Measurements from ENCODE around the gene C3AR1.
"Not testable (repeated sequence)": the region's sequence is repeated elsewhere in the genome, so short reads cannot be mapped to it uniquely, and the experiment has no call there.

C3AR1 gene

DNA sequence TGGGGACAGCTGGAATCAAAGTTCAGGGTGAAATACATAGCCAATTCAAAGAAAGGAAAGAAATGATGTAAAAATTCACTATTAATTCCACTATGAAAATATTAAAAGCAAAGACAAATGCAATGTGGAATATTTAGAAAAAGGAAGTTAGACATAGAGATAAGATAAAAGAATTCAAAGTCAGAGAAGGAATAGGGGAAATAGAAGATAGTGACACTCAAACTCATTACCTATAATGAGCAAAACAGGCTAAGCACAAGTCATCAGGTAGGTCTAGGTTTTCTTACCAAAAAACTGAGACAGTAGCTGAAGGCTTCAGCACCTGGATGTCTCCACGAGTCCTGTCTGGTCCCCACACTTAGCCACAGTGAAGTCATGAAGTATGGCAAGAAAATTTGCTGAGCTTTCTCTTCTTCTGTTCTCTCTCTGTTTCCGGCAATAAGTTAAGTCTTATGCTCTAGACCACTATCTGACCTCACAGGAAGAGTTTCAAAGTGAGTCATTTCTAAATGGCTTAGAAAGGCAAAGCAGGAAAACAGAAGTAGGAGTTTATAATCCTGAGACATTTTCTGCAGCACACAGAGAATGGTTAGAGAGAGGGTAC is at the start of gene C3AR1:
Gene C3AR1 (minus strand): TSS at position 369 of the 604 bp plus-strand sequence. CDS start 6,174 bp downstream, outside the sequence.
- no peak for DNase-seq

DNA sequence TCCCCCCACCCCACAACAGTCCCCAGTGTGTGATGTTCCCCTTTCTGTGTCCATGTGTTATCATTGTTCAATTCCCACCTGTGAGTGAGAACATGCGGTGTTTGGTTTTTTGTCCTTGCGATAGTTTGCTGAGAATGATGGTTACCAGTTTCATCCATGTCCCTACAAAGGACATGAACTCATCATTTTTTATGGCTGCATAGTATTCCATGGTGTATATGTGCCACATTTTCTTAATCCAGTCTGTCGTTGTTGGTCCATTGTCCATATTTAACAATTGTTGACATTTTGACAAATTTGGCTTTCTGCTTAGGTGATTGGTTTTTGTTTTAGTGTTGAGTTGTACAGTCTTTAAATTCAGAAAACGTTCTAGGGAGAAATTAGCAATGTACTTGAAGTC is 47.0 kb upstream of the C3AR1 start:
- not testable (repeated sequence) for DNase-seq

DNA sequence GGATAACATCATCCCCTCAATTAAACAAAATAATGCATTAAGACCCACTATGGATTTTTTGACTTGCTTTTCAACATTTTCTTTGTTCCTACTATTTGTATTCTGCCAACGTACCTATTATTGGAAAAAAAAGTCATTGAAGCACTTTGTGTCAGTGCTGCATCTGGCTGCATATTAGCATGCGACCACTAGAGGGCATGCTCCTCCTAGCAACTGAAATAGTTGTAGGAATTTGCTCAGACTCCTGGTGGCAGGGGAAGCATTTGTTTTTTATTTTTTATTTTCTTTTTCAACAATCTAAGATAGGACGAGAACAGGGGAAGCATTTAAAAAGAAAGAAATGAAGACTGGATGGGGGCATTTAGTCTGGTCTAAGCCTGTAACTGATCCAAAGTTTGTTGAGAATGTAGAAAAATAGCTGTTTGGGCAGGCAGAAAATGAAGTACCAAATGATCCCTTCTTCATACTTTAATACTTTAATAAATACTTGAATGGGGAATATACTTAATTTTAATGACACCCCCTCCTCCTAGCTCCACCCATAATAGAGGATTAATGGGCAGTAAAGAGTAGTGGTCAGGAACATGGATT is 42.7 kb upstream of the C3AR1 start:
- peak; percentile 59 for DNase-seq

DNA sequence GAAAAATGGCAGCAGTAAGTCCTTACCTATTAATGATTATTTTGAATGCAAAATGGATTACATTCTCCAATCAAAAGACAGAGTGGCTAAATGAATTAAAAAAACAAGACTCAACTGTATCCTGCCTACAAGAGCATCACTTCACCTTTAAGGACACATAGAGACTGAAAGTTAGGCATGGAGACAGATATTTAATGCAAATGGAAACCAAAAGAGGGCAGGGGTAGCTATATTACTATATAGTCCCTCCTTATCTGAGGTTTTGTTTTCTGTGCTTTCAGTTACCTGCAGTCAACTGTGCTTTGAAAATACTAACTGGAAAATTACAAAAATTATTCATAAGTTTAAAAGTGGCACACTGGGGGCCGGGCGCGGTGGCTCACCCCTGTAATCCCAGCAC is 33.1 kb upstream of the C3AR1 start:
- DNase-seq = no peak

DNA sequence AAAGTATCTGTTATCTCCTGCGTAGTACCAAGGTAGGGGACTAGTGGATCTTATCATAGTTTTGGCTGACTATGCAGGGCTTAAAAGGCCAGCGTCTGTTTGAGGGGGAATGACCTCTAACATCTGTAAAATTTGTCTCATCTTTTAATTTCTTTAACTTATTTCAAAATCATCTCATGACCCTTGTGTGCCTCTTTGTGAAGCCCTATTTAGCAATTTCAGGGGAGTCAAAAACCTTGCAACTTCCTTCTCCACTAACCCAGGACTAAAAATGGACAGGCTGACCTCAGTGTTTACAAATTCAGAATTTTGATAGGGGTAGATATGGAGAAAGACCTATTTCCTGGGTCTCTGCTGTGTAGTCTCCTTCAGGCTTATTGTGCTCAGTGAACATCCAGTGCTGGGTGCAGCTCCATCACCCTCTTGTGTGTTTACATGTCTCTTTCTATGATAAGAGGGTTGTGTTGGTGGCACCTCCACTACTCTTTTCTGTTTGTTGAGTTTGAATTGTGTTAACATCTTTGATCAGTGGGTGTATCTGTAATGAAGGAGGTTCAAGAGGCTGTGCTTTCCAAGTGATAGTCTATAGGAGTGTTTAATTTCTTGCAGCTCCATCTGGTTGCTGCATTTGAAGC is 30.2 kb upstream of the C3AR1 start:
- DNase-seq = no peak

DNA sequence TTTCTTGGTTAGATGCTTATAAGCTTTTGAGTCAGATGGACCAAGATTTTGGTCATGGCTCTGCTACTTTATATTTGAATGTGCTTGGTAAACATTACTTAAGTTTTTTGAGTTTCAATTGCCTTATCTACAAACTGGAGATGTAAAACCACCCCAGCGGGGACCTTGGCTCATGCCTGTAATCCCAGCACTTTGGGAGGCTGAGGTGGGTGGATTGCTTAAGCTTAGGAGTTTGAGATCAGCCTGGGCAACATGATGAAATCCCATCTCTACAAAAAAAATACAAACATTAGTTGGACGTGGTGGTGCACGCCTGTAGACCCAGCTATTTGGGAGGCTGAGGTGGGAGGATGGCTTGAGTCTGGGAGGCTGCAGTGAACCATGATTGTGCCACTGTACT is 27.1 kb upstream of the C3AR1 start:
- no peak for DNase-seq

DNA sequence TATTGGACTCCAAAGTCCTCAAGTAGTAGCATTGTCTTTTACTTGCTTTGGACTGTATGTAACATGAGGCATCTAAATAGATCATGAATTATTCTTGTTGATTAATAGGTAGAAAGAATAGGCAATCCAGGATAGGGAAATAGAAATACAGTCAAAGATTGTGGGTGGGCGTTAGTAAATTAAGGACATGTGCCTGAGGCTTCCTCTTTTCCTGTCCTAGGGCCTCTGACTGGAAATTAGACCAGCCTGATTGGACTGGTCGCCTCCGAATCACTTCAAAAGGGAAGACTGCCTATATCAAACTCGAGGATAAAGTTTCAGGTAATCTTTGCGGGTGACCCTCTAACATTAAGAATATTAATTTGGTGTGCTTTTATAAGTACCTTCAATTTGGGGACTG is 23.6 kb upstream of the C3AR1 start:
- DNase-seq = no peak

- DNase-seq = not testable (repeated sequence)
Observed at GRCh38 chr12:8089277-8089676, 23.1 kb upstream of the C3AR1 start.

GRCh38 chr12:8088574-8088973 is 22.4 kb upstream of the C3AR1 start:
- no peak for DNase-seq

- DNase-seq = no peak
Observed at GRCh38 chr12:8087666-8088065, 21.5 kb upstream of the C3AR1 start.

- not testable (repeated sequence) for DNase-seq
Observed at GRCh38 chr12:8084351-8084750, 18.2 kb upstream of the C3AR1 start.

DNA sequence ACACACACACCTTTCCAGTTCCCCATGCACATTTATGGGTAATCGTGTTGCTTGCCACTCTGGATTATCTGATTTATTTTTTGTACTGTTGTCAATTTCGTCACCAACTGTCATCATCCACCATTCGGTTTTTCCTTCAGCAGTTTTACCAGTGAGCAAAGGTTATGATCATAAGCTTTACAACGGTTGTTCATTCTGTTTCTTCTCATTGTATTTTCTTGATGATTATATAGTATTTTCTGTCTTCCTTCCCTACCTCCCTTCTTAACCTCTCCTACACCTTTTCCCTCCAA is 16.6 kb upstream of the C3AR1 start:
- DNase-seq = no peak

GRCh38 chr12:8081251-8081920 is 15.2 kb upstream of the C3AR1 start:
- DNase-seq = peak; percentile 43

DNA sequence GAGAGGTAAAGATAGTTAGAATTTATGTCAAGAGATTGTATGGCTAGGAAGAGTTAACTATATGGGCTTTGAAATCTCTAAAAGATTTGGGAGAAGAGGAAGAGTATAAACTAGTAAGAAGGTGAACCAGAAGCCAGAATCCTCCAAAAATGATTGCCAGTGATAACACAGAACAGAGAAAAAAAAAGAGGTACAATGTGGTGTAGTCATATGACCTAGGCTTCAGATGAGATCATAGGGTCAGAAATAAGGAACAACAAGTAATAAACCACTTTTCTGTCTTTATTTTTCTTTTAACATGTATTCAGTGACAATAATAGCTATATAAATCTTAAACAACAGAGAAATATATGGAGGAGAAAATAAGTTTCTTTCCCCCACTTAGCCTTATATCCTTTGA is 14.0 kb upstream of the C3AR1 start:
- DNase-seq = no peak

DNA sequence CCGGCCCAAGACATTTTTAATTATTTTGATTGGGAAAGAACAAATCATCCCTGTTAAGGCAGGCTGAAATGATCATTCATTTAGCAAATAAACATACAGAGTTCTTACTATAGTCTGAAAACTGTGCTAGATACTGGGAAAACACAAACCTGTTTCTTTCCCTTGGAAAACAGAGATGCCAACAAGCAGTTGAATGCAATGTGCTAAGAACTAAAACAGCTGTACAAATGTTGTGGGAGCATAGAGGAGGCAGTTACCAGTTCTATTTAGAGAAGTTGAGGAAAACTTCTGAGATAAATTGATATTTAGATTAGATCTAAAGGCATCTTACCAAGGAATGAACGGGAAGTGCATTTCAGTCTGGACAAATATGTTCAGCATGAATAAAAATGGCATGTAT is 12.8 kb upstream of the C3AR1 start:
- no peak for DNase-seq

DNA sequence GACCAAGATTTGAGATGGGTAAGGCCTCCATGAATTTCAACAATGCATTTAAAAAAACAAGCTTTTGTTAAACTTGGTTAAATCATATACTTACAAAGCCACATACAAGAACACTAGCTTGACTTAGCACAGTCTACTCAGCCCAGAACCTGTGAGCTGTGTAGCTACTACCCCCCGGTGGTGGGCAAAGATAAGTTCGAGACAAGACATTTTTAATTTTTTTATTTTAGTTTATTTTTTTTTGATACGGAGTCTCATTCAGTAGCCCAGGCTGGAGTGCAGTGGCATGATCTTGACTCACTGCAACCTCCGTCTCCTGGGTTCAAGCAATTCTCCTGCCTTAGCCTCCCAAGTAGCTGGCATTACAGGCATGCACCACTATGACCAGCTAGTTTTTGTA is 12.2 kb upstream of the C3AR1 start:
- DNase-seq = no peak

- no peak for DNase-seq
Observed at GRCh38 chr12:8077207-8077606, 11.0 kb upstream of the C3AR1 start.

DNA sequence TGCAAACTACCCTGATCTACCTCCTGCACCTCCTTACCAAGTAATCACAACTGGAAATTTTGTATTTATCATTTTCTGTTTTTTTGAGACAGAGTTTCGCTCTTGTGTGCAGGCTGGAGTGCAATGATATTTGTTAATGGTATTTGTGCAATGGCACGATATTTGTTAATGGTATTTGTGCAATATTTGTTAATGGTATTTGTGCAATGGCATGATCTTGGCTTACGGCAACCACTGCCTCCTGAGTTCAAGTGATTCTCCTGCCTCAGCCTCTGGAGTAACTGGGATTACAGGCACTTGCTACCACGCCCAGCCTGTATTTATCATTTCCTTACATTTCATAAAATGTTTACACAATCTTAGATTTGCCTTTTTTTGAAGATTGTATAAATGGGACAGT is 10.2 kb upstream of the C3AR1 start:
- DNase-seq = no peak

DNA sequence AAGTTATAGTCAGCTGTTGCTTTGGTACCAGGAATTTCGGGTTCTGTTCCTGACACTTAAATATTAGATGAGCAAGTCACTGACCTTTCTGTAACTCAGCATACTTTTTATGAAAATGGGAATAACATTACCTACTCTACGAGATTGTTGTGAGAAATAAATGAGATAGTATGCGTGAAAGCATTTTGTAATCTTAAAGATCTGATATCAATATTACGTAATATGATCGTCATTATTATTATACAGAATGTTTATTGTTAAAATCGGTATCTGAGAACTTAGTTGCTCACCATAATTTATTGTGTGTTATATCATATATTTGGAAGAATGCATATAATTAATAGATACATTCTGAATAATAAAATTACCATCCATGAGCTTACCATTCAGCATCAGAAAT is 9.8 kb upstream of the C3AR1 start:
- DNase-seq = no peak

- not testable (repeated sequence) for DNase-seq
Observed at GRCh38 chr12:8071820-8072219, 5.7 kb upstream of the C3AR1 start.

GRCh38 chr12:8069582-8069981 is 3.4 kb upstream of the C3AR1 start:
- DNase-seq = no peak

- DNase-seq = no peak
Observed at GRCh38 chr12:8064131-8064530, 2.0 kb downstream of the C3AR1 start.

DNA sequence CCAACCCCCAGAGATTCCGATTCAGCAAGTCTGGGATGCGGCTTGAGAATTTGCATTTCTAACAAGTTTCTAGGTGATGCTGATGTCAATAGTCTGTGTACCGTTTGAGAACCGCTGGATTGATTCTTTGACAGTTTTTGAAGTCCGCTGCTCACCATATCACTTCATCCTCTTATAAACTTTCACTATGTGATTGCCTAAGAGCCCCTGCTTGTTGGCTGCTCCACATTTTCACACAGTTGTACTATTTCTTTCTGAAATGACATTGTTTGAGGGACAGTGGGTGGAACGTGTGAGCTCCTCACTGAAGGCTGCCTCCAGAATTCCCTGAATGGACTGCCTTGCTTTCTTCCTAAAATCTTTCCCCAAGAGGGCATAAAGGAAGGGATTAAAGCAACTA is 7.7 kb downstream of the C3AR1 start:
- DNase-seq = no peak

GRCh38 chr12:8057839-8058238 is 8.3 kb downstream of the C3AR1 start:
- no peak for DNase-seq

Measured in retina (tissue), 1 donor.